ENCODE results near the gene GOPC.
"Not testable (repeated sequence)": the region's sequence is repeated elsewhere in the genome, so short reads cannot be mapped to it uniquely, and the experiment has no call there.

The GOPC gene

DNA sequence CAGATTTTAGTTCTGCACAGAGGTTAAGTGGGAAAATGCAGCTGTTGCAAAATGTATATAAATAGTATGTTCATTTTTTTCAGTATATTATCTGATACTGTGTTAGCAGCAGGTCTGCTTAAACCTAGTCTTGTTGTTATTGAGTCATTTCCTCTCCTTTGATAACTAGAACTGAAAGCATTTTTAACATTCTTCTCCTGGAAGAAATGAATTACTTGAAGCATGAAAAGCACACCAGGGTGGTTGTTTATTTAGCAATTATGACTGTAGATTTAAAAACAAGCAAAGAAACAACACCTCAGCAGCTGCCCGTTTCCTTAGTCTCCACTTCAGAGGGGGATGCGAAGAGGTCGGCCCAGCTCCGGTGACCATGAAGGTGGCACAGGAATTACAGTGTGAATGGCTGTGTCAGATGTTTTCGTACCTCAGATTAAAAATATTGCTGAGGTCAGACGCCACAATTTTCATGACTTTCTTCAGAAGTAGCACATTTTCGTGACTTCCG lies 53.5 kb downstream of the GOPC start:
- no peak for DNase-seq (ENCODE audit: low read depth)

DNA sequence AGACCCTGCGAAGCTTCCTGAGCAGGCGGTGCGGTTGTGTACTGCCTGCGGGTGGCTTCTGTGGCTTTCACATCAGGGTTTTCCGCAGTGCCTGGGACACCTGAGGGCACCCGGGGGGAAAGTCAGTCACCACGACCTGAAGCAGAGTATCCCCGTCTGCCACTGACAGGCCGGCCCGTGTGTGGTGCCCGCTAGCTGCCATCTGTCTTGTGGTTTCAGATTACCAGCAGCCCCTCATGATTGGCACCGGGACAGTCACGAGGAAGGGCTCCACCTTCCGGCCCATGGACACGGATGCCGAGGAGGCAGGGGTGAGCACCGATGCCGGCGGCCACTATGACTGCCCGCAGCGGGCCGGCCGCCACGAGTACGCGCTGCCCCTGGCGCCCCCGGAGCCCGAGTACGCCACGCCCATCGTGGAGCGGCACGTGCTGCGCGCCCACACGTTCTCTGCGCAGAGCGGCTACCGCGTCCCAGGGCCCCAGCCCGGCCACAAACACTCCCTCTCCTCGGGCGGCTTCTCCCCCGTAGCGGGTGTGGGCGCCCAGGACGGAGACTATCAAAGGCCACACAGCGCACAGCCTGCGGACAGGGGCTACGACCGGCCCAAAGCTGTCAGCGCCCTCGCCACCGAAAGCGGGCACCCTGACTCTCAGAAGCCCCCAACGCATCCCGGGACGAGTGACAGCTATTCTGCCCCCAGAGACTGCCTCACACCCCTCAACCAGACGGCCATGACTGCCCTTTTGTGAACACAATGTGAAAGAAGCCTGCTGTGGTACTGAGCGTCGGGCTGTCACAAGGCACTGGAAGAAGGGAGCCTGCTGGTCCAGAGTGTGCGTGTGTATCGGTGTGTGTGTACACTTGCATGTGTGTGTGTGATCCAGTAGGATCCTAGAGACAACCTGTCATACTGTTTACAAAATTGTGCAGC lies 54.4 kb downstream of the GOPC start:
- DNase-seq (ENCODE audit: low read depth), result no peak

DNA sequence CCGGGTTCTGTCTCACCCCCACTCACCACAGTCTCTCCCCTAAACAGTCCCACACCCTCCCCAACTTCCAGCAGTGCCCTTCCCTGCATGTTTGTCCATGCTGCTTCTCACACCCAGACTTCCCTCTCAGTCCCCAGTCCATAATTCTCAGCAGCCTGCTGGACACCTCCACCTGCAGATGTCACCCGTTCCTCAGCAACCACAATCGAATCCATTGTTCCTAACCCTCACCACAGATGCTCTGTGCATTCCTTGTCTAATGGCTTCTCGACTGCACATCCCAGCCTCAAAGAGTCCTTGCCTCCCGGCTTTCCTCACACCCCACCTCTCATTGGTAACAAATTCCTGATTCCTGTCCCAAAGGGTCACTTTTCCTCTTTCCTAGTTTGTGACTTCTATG lies 55.6 kb downstream of the GOPC start:
- no peak for DNase-seq (ENCODE audit: low read depth)

DNA sequence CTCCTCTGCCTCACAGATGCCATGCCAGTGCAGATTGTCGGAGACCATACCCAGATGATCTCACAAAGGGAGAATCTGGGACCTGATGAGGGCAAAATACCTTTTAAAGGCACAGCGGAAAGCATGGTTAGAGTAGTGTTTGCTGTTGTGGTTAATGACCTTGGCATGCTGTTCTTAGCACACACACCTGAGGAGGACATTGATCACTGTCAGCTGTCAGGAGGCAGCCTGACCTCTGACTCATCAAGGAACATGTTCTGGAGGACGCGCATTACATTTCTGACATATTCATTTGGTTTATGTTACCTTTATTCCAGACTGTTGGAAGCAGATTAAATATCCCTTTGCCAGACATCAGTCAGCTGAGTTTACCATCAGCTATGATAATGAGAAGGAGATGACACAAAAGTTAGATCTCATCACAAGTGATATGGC lies 57.1 kb downstream of the GOPC start:
- no peak for DNase-seq (ENCODE audit: low read depth)

DNA sequence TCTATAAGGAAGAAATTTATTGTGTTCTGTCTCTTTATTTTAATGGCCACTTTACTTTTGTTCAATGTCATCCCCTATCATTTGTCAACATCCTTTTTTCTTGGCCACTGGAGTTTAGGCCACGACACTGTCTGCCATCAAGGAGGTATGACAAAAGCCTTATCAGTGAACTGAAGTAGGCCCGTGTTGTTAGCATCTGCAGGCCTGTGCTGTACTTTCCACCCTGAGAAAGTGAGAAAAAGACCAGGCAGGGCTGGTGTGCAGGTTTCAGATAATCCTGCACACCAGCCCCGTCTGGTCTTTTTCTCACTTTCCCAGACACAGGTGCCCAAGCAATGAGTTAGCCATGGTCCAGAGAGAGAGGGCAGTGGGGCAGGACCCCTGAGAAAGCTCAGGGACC lies 57.6 kb downstream of the GOPC start:
- DNase-seq (ENCODE audit: low read depth), result no peak

DNA sequence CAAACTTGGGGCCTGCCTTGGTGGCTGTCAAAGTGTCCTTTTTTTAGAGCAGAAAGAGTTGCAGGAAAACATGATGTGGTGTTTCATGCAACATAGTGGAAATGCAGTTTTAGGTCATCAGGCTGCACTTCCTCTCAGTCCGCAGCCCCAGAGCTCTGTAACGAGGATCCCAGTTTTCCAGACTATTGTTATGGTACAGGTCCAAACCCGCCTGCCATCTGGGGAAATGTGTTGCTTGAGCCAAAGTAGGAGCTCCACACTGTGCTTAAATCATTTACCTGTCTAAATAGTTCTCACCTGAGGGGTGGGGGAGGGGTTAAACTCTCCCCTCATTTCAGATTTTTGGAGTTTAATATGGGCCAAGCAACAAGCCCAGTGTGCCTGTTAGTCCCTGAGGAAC lies 59.8 kb downstream of the GOPC start:
- no peak for DNase-seq (ENCODE audit: low read depth)

DNA sequence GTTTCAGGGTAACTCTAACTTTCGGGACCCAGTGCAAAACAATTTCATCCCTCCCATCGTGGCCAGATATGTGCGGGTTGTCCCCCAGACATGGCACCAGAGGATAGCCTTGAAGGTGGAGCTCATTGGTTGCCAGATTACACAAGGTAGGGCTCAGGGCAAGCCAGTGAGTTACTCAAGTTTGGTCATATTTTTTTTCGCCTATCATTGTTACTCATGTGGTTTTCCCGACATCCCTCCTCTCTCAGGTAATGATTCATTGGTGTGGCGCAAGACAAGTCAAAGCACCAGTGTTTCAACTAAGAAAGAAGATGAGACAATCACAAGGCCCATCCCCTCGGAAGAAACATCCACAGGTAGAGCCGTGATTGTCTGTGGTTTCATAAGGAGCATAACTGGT lies 61.6 kb downstream of the GOPC start:
- DNase-seq (ENCODE audit: low read depth), result no peak

DNA sequence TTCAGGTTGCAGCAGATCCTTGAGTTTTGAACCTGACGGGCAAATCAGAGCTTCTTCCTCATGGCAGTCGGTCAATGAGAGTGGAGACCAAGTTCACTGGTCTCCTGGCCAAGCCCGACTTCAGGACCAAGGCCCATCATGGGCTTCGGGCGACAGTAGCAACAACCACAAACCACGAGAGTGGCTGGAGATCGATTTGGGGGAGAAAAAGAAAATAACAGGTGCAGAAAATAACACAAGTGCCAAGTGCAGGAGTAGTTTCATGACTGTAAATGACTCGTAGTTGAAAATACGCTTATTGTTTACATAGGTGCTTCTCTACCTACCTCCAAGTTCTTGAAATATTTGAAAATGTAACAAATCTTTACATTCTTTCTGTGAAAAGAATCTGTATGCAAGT lies 63.7 kb downstream of the GOPC start:
- DNase-seq (ENCODE audit: low read depth), result no peak

DNA sequence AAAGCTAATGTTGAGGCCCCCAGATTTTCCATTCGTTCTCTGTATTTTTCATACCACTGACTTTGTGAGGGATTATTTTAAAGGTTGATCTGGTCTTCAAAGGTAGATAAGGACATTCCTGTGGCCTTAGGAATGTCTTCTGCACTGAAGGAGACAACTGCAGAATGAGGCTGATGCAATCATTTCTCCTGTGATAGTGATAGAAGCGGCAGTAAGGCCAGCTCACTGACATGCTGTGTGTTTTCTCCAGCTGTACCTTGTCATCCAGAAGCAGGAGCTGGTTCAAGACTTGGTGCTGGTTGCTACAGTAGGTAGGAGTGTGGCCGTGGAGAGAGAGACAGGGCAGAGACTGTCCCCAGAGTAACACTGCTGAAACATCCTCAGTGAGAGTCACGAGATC lies 66.0 kb downstream of the GOPC start:
- DNase-seq (ENCODE audit: low read depth), result no peak

DNA sequence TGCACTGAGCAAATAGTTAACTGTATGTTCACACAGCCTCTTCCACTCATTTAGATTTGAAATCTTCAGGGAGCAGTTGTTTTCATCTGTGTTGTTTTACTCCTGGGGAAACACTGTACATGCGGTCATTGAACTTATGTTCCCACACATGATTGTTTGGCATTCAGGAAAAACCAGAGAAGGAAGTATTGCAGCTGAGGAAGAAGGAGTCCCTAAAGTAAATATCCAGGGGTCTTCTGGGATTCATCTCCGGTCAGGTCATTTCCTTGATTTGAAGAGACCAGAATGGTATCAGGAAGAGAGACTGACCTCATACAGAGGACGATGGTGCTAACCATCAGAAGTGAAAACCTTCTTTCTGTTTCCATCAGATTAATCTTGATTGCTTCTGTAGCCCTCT lies 67.3 kb downstream of the GOPC start:
- no peak for DNase-seq (ENCODE audit: low read depth)

DNA sequence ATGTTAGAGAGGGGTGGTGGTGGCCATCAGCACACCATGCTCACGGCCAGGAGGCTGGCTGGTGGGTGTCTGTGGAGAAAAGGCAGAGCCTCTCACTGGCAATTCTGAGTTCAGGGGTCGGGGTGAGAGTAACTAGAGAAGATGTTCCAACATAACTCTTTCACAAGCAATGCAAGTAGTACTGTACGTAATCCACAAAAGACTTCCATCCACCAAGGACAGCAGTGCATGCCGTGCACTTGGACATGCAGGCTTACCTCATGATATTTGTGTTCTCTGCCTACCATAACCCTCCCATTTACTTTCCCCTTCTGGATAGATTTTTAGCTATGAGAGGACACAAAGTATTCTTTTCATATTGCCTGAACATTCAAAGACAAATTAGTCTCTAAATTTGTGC lies 68.5 kb downstream of the GOPC start:
- no peak for DNase-seq (ENCODE audit: low read depth)

DNA sequence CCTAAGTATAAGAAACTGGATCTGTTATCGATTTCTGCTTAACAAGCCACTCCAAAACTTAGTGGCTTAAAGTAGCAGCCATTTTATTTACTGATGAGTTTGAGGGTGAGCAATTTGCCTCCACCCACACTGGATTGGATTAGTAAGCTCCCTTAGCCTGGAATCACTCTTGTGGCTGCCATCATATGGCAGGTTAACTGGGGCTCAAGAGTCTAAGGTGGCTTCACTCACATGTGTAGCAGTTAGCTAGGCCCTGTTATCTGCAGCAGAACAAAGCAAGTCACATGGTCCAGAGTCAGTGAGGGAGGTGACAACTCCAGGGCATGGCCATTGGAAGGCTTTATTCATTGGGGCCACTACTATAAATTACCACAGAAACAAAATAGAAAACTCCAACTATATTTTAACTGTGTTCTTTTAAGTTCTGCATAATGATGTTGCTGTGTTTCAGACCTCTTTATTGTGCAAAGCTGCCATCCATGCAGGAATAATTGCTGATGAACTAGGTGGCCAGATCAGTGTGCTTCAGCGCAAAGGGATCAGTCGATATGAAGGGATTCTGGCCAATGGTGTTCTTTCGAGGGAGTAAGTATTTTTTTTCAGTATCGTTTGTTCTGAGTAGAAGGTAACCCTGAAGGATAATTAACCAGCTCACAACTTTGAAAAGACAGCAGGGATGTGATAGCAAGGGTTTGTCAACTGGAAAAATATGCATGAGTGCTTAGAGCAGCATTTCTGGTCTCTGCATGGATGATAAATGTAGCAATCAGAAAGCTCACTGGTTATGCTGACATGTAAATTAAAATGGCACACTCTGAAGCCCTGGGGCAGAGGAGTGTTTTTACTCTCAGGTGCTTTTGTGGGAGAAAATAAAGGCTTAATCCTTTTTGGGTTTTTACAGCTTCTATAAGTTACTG lies 70.2 kb downstream of the GOPC start:
- no peak for DNase-seq (ENCODE audit: low read depth)

DNA sequence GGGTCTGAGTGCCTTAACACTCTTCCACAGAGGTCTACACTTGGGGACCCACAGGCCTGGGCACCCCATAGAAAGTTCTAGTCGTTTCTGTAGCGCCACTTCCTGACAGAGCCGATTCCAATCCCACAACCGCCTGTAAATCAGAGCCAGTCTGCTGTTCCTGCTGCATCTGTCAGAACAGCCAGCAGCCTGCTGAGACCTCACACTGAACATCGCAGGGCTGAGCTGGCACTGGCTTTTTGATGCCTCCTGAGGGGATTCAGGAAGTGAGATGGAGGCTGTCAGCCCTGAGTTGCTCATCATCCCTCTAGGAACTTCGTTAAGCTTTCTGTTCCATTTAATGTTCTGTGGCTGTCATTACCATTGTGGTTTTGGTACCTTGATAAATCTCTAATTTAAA lies 71.0 kb downstream of the GOPC start:
- no peak for DNase-seq (ENCODE audit: low read depth)

DNA sequence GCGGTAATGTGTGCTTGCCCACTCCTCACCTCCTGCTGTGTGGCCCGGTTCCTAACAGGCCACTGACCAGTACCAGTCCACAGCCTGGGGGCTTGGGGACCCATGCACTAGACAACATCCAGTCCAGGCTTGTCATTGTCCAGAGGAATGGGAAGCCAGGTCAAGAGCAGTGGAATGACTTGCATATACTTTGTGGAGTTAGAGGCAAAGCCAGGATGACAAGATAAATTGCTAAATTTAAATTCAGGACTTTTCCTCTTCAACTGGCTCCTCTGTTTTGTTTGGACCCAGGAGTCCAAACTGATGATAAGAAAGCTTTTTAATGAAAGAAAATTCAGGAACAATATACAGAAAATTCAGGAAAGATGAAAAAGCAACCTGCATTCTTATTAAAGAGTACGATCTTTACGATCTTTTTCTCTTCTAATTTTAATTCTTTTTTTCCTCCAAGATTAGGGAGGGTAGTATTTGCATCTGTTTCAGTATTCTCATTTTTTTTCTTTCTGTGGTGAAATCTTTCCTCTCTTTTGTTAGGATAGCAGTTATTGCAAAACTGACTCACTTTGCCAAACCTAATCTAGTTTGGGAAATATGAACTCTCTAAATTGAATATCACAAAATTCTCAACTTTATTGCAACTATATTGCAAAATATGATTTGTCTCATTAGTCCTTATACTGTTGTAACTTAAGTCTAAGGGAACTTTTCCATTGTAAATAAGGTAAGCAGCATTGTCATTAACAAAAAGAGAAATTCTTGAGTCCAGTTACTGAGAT lies 71.7 kb downstream of the GOPC start:
- no peak for DNase-seq (ENCODE audit: low read depth)

DNA sequence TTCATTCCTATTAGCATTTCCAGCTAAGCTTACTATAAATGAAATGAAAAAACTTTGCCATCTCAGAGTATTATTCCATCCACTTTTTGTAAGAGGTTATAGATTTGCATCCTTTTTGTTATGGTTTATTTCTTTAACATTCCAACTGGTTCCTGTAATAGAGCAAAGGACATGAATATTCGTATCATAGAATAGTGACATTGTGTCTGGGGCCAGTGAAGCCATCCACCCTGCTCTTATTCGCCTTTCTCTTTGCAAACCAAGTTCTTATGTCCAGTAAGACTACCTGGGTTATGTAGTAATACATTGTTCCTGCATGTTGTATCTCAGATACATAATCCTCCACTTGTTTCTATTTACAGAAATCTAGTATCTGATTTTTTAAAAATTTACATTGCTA lies 76.7 kb downstream of the GOPC start:
- DNase-seq (ENCODE audit: low read depth), result no peak

DNA sequence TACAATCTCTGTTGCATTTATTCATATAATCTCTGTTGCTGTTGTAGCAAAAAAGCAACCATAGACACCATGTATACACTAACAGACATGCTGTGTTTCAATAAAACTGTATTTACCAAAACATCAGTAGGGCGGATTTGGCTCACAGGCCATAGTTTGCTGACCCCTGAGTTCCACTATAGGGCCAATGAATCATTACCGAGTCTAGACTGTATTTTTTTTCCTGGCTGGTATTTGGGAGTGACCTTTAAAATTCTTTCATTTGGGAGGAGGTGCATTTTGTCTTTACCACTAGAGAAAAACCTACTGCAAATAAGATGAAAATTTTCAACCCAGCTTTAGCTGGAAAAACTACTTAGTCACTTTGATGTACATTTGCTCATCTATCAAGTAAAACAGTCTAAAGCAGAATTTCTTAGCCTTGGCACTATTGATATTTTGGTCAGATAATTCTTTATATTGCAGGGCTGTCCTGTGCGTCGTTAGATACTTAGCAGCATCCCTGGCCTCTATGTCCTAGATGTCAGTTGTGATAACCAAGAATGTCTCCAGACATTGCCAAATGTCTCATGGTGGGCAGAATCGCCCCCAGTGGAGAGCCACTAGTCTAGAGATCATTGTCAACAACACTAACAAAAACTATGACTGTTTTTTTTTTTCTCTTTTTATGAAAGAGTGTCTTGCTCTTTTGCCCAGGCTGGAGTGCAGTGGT lies 80.4 kb downstream of the GOPC start:
- no peak for DNase-seq (ENCODE audit: low read depth)

DNA sequence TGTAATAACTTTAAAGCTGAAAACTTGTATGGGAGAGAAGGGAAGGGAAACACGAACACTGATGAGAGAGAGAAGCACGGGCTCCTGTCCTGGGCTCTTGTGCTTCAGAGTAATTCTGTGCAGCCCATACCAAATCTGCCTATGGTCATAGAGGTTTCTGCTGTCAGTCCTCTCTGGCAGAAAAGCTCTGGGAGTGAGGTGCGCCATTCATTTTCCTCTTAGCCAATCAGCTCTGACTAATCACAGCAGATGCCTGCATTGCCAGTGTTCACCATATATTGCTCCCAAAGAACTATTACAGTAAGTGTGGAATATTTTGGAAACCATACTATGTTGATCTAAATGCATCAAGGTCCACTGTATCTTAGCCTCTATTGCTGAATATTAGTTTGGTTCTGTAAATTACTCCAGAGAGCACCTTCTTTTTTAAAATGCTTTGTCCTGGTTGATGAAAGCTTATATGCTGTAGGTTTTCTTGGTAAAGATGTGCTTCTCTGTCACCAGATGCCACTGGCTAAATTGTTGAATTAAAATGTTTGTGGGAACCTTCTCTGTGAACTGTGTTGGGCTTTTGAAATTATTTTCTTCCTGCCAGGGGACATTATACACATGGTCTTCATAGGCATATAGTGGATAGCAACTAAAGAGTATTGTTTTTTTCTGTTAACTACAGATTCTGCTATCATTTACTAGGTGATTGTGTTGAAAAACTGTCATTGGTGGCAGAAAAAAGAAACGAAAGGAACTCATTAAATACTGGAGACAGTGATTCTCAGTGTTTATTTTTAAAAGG lies 81.5 kb downstream of the GOPC start:
- DNase-seq (ENCODE audit: low read depth), result no peak

DNA sequence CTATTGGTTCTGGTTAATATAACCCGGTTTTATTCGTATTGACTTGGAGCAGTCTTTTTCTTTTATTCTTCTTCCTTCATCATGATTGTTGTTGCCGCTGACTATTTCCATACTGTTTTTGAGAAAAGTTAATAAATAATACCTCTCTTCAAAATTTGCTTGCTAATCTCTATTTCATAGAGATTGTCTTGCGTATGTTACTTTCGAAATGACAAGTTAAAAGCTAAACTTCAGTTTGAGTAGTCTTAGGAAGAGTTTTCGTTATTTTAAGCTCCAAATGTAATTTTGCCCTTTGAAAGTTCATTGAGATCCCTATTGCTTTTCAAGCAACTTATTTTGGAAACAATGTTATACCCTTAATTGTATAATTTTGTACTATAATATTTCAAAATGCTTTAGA lies 83.4 kb downstream of the GOPC start:
- no peak for DNase-seq (ENCODE audit: low read depth)

DNA sequence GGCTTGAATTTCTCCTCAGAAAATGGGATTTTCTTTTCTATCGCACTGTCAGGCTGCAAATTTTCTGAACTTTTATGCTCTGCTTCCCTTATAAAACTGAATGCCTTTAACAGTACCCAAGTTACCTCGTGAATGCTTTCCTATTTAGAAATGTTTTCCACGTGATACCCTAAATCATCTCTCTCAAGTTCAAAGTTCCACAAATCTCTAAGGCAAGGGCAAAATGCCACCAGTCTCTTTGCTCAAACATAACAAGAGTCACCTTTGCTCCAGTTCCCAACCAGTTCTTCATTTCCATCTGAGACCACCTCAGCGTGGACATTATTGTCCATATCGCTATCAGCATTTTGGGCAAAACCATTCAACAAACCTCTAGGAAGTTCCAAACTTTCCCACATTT lies 84.3 kb downstream of the GOPC start:
- DNase-seq (ENCODE audit: low read depth), result not testable (repeated sequence)

DNA sequence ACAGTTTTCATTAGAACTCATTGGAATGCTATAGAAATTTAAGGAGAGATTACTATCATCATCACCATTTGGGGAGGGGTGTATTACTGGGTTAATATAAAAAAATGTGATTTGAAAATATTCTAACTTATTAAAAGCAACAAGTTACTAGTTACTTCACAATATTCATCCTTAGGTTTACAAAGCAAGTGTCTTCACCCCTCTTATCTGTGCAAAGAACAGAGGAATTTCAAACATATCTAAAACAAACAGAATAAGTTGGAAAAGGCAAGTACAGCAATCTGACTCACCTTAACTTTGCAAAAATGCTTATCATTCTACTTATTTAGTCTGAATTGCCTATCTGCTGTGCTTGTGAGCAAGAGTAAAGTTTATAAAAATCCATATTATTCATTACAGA lies 87.0 kb downstream of the GOPC start:
- DNase-seq (ENCODE audit: low read depth), result no peak

DNA sequence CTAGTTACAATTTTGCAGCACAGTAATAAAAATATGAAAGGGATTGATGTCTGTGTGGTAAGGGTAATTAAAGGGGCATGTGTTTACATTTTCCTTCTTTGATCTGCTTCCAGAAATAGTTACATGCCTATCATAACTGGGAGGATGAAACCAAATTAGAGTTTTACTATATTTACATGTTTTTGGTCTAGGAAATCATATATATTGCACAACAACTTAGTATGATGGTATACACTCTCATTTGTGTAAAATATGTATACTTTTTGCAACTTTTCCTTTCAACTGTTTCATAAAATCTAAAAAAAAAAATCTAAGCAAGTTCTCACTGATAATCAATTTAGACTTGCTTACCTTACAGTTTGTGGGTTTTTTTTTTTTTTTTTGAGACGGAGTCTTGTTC lies 87.7 kb downstream of the GOPC start:
- no peak for DNase-seq (ENCODE audit: low read depth)
